Naive thymus-derived CD4-positive, alpha-beta T cell (primary cell): Measurements from ENCODE around the gene FAM78B. TPM values are rescaled to one million over a fixed set of nuclear protein-coding genes. Genes with fewer than 3 reads are reported as not detected.

Experiments
- ATAC-seq: fragments of 150-1000 bp; cut with Tn5 transposase; 2 replicates; pipeline ENCODE4 v1.10.0; 2021; ENCODE audit warnings: mild to moderate bottlenecking, moderate library complexity
- CTCF ChIA-PET: fragments of 350-600 bp; sonication (Branson Sonifier 250); formaldehyde crosslinking; loops from one replicate; lab custom pipeline; 2021; ENCODE audit warnings: antibody characterized with exemption; lab: Charles Lee
- POLR2A ChIA-PET: fragments of 350-600 bp; sonication (Branson Sonifier 250); formaldehyde crosslinking; loops from one replicate; lab custom pipeline; 2021; ENCODE audit warnings: antibody characterized with exemption, inconsistent platforms; lab: Charles Lee
- DNase-seq, 9 donors: peaks; one replicate each; pipeline versions ENCODE4 v3.0.0 to v3.0.0-alpha.2; 2020 to 2022; ENCODE audit warnings: mixed read lengths in 1 of 9
- H3K27ac ChIP-seq: one replicate; pipeline ENCODE4 v1.7.0; 2013; ENCODE audit warnings: mild to moderate bottlenecking, low read depth, low read length, moderate library complexity
- H3K27me3 ChIP-seq, 2 donors: one replicate each; pipeline ENCODE4 v1.7.0; 2013; ENCODE audit warnings: low read length in 2 of 2, mild to moderate bottlenecking in 2 of 2, moderate library complexity in 2 of 2; ENCODE audit not compliant: control insufficient read depth in 2 of 2, insufficient read depth in 2 of 2
- H3K36me3 ChIP-seq, 3 experiments: 1 replicate in 2 of 3; 2 replicates in 1 of 3; pipeline ENCODE4 v1.7.0; 2013; ENCODE audit warnings: low read length in 3 of 3, mild to moderate bottlenecking in 3 of 3, moderate library complexity in 1 of 3; ENCODE audit not compliant: insufficient read depth in 3 of 3, control insufficient read depth in 2 of 3
- H3K4me1 ChIP-seq, 2 donors: one replicate each; pipeline ENCODE4 v1.7.0; 2013; ENCODE audit warnings: low read length in 2 of 2, mild to moderate bottlenecking in 2 of 2, moderate library complexity in 1 of 2; ENCODE audit not compliant: control insufficient read depth in 2 of 2, insufficient read depth in 2 of 2
- H3K4me3 ChIP-seq: 2 replicates; pipeline ENCODE4 v1.7.0; 2013; ENCODE audit warnings: mild to moderate bottlenecking, low read length
- H3K9me3 ChIP-seq, 3 experiments: 1 replicate in 2 of 3; 2 replicates in 1 of 3; pipeline ENCODE4 v1.7.0; 2013; ENCODE audit warnings: low read length in 3 of 3; ENCODE audit not compliant: control insufficient read depth in 2 of 3
- H3K27ac Mint-ChIP-seq, 9 donors: one replicate each; pipeline ENCODE4 v1.8.0; 2020 to 2022; ENCODE audit warnings: mixed read lengths in 9 of 9, mild to moderate bottlenecking in 8 of 9, moderate library complexity in 5 of 9, inconsistent platforms in 2 of 9
- H3K27me3 Mint-ChIP-seq, 5 donors: one replicate each; pipeline ENCODE4 v1.8.0; 2021 to 2022; ENCODE audit warnings: mixed read lengths in 5 of 5, mild to moderate bottlenecking in 1 of 5
- H3K36me3 Mint-ChIP-seq, 5 donors: one replicate each; pipeline ENCODE4 v1.8.0; 2020 to 2022; ENCODE audit warnings: mixed read lengths in 5 of 5, mild to moderate bottlenecking in 3 of 5, inconsistent platforms in 1 of 5
- H3K4me1 Mint-ChIP-seq, 7 donors: one replicate each; pipeline ENCODE4 v1.8.0; 2020 to 2022; ENCODE audit warnings: mixed read lengths in 7 of 7, mild to moderate bottlenecking in 3 of 7, inconsistent platforms in 1 of 7
- H3K4me3 Mint-ChIP-seq, 10 donors: one replicate each; pipeline ENCODE4 v1.8.0; 2020 to 2022; ENCODE audit warnings: mild to moderate bottlenecking in 10 of 10, mixed read lengths in 10 of 10, moderate library complexity in 6 of 10, inconsistent platforms in 2 of 10
- H3K9me3 Mint-ChIP-seq, 11 donors: one replicate each; pipeline ENCODE4 v1.8.0; 2020 to 2022; ENCODE audit warnings: mixed read lengths in 11 of 11, mild to moderate bottlenecking in 4 of 11, inconsistent platforms in 1 of 11, moderate library complexity in 1 of 11
- intact Hi-C, 2 donors: fragments of 100-400 bp; cut with micrococcal nuclease; formaldehyde crosslinking; loops; one replicate each; pipeline ENCODE4 v1.15.1; 2023
- polyA plus RNA-seq, 2 donors: library from polyadenylated mRNA; unstranded; fragments of 300-500 nt; fragmentation: Illumina TruSeq; gene quantifications; one replicate each; pipeline ENCODE4 v1.2.3, GENCODE V29; 2021
- total RNA-seq, 6 experiments: library from RNA in 5 of 6; stranded (reverse) in 5 of 6; gene quantifications; 1 replicate in 5 of 6; 2 replicates in 1 of 6; pipeline ENCODE4 v1.2.3 and lab custom pipeline; 2021 to 2026

FAM78B gene
- total and polyA plus RNA-seq, 7 experiments from 2014 or later, result 0.12 to 0.58 (median 0.45) TPM; not detected in 4

- DNase-seq, result no peak
- Histone ChIP-seq H3K27ac (no peak overlapping the region), H3K36me3 (no peaks in the 10 kb centered on the region), H3K9me3 (no peaks in the 10 kb centered on the region), H3K27me3 (no peaks in the 10 kb centered on the region), H3K4me3 (no peak overlapping the region), H3K4me1 (peaks cover 5% of the 10 kb centered on the region in 2 donors)
- Mint-ChIP-seq H3K4me3 (no peak overlapping the region), H3K36me3 (peaks cover 0 to 3% (median 0%) of the 10 kb centered on the region in 5 donors), H3K27ac (peak overlapping the region in 1 of 9 donors; percentile 5), H3K27me3 (peaks cover 0 to 17% (median 4%) of the 10 kb centered on the region in 5 donors), H3K9me3 (peaks cover 0 to 11% (median 0%) of the 10 kb centered on the region in 11 donors), H3K4me1 (peaks cover 6 to 37% (median 29%) of the 10 kb centered on the region in 7 donors)
- ChIA-PET POLR2A (no interaction called here), CTCF (no interaction called here)
- intact Hi-C loops, result loop anchor here in 1 of 2 donors (5.0 kb wide), 1 partner anchor 83 kb away; the partner anchor contains the start of gene FAM78B
- ATAC-seq, result no peak
Observed at GRCh38 chr1:166084613-166085012, 82.2 kb downstream of the FAM78B start.

- POLR2A ChIA-PET, result no interaction called here
- peaks cover 0 to 3% (median 0%) of the 10 kb centered on the region in 5 donors for H3K36me3 Mint-ChIP-seq
Observed at GRCh38 chr1:166083887-166084286, 82.9 kb downstream of the FAM78B start.

GRCh38 chr1:166082601-166083000, 84.2 kb downstream of the FAM78B start:
- Histone ChIP-seq H3K27ac (no peak overlapping the region), H3K9me3 (no peaks in the 10 kb centered on the region), H3K36me3 (no peaks in the 10 kb centered on the region), H3K4me3 (no peak overlapping the region), H3K27me3 (no peaks in the 10 kb centered on the region), H3K4me1 (peaks cover 5% of the 10 kb centered on the region in 2 donors)
- Mint-ChIP-seq H3K27me3 (peaks cover 0 to 8% (median 0%) of the 10 kb centered on the region in 5 donors), H3K36me3 (peaks cover 0 to 3% (median 0%) of the 10 kb centered on the region in 5 donors), H3K4me1 (peaks cover 4 to 33% (median 26%) of the 10 kb centered on the region in 7 donors), H3K9me3 (peaks cover 0 to 7% (median 0%) of the 10 kb centered on the region in 11 donors), H3K27ac (no peak overlapping the region), H3K4me3 (peak overlapping the region in 1 of 10 donors; percentile 49)
- no peak for DNase-seq
- ChIA-PET CTCF (no interaction called here), POLR2A (no interaction called here)
- intact Hi-C loops, result loop anchor here in 1 of 2 donors (5.0 kb wide), 1 partner anchor 85 kb away; the partner anchor contains the start of gene FAM78B
- no peak for ATAC-seq

More at GRCh38 chr1:166083887-166084286, 82.9 kb downstream of the FAM78B start:
- Histone ChIP-seq H3K27me3 (no peaks in the 10 kb centered on the region), H3K36me3 (no peaks in the 10 kb centered on the region), H3K9me3 (no peaks in the 10 kb centered on the region), H3K4me3 (no peak overlapping the region), H3K27ac (no peak overlapping the region), H3K4me1 (peaks cover 5% of the 10 kb centered on the region in 2 donors)
- DNase-seq, result peak in 1 of 9 donors; percentile 4
- Mint-ChIP-seq H3K27me3 (peaks cover 0 to 10% (median 0%) of the 10 kb centered on the region in 5 donors), H3K4me1 (peaks cover 4 to 33% (median 26%) of the 10 kb centered on the region in 7 donors), H3K27ac (peak overlapping the region in 1 of 9 donors; percentile 44), H3K9me3 (peaks cover 0 to 8% (median 0%) of the 10 kb centered on the region in 11 donors), H3K4me3 (peak overlapping the region in 2 of 10 donors; percentile 34 to 57)
- intact Hi-C loops, result loop anchor here in 1 of 2 donors (5.0 kb wide), 1 partner anchor 83 kb away; the partner anchor contains the start of gene FAM78B
- CTCF ChIA-PET, result no interaction called here
- ATAC-seq, result no peak

GRCh38 chr1:166080967-166081870, 85.6 kb downstream of the FAM78B start:
- H3K36me3 Mint-ChIP-seq, result peaks cover 0 to 3% (median 0%) of the 10 kb centered on the region in 5 donors
- H3K9me3 Mint-ChIP-seq, result peaks cover 0 to 7% (median 0%) of the 10 kb centered on the region in 11 donors
- Histone ChIP-seq H3K27ac (no peak overlapping the region), H3K4me3 (no peak overlapping the region), H3K9me3 (no peaks in the 10 kb centered on the region), H3K27me3 (no peaks in the 10 kb centered on the region), H3K36me3 (no peaks in the 10 kb centered on the region), H3K4me1 (peaks cover 5% of the 10 kb centered on the region in 2 donors)
- intact Hi-C loops, result loop anchor here in 1 of 2 donors (5.0 kb wide), 1 partner anchor 86 kb away; the partner anchor contains the start of gene FAM78B
- H3K4me3 Mint-ChIP-seq, result peak overlapping the region in 8 of 10 donors; percentile 17 to 66 (median 46)
- H3K27me3 Mint-ChIP-seq, result peaks cover 0 to 8% (median 0%) of the 10 kb centered on the region in 5 donors
- peak overlapping the region in 2 of 9 donors; percentile 17 to 29 for H3K27ac Mint-ChIP-seq
- ATAC-seq (no peak), DNase-seq (no peak)
- ChIA-PET POLR2A (no interaction called here), CTCF (no interaction called here)
- H3K4me1 Mint-ChIP-seq, result peaks cover 4 to 30% (median 26%) of the 10 kb centered on the region in 7 donors

- no peaks in the 10 kb centered on the region for H3K27me3 ChIP-seq
- no peak for DNase-seq
- CTCF ChIA-PET, result no interaction called here
- no peaks in the 10 kb centered on the region for H3K36me3 ChIP-seq
- peaks cover 5% of the 10 kb centered on the region in 2 donors for H3K4me1 ChIP-seq
- intact Hi-C loops, result loop anchor here in 1 of 2 donors (5.0 kb wide), 1 partner anchor 87 kb away; the partner anchor contains the start of gene FAM78B
- Mint-ChIP-seq H3K4me1 (peaks cover 4 to 30% (median 26%) of the 10 kb centered on the region in 7 donors), H3K4me3 (peak overlapping the region in 7 of 10 donors; percentile 17 to 66 (median 53)), H3K9me3 (peaks cover 0 to 7% (median 0%) of the 10 kb centered on the region in 11 donors), H3K27me3 (peaks cover 0 to 8% (median 0%) of the 10 kb centered on the region in 5 donors), H3K36me3 (peaks cover 0 to 3% (median 0%) of the 10 kb centered on the region in 5 donors), H3K27ac (peak overlapping the region in 1 of 9 donors; percentile 29)
- POLR2A ChIA-PET, result no interaction called here
- no peaks in the 10 kb centered on the region for H3K9me3 ChIP-seq
- ATAC-seq, result no peak
- H3K27ac ChIP-seq, result no peak overlapping the region
- no peak overlapping the region for H3K4me3 ChIP-seq
Observed at GRCh38 chr1:166080277-166080966, 86.4 kb downstream of the FAM78B start.

GRCh38 chr1:166079276-166079675, 87.5 kb downstream of the FAM78B start:
- Histone ChIP-seq H3K4me1 (peaks cover 3 to 5% of the 10 kb centered on the region in 2 donors), H3K27ac (no peak overlapping the region), H3K4me3 (no peak overlapping the region), H3K36me3 (no peaks in the 10 kb centered on the region), H3K9me3 (no peaks in the 10 kb centered on the region), H3K27me3 (no peaks in the 10 kb centered on the region)
- Mint-ChIP-seq H3K9me3 (peaks cover 0 to 7% (median 0%) of the 10 kb centered on the region in 11 donors), H3K4me3 (no peak overlapping the region), H3K27ac (no peak overlapping the region), H3K36me3 (peaks cover 0 to 3% (median 0%) of the 10 kb centered on the region in 5 donors), H3K4me1 (peaks cover 4 to 30% (median 26%) of the 10 kb centered on the region in 7 donors), H3K27me3 (peaks cover 0 to 8% (median 0%) of the 10 kb centered on the region in 5 donors)
- intact Hi-C loops, result no loop called here
- ATAC-seq (no peak), DNase-seq (no peak)
- ChIA-PET POLR2A (no interaction called here), CTCF (no interaction called here)
